Body of pancreas (tissue), 4 donors: Measurements from ENCODE around the gene KRTAP10-5.

Experiments
- POLR2A ChIP-seq, 3 donors: fragments of 450-650 bp; IDR thresholded peaks; one replicate each; pipeline ENCODE4 v1.6.1; 2016; ENCODE audit warnings: antibody characterized with exemption in 3 of 3, mild to moderate bottlenecking in 2 of 3
- TF ChIP-seq, protein P1 (sequence below), 7 experiments: fragments of 450-650 bp in 4 of 7; fragments of 200-600 bp in 3 of 7; sonication (generic) in 3 of 7; IDR thresholded peaks; one replicate each; pipeline ENCODE4 v1.5.1; 2016 to 2019; ENCODE audit warnings: antibody characterized with exemption in 7 of 7

DNA sequence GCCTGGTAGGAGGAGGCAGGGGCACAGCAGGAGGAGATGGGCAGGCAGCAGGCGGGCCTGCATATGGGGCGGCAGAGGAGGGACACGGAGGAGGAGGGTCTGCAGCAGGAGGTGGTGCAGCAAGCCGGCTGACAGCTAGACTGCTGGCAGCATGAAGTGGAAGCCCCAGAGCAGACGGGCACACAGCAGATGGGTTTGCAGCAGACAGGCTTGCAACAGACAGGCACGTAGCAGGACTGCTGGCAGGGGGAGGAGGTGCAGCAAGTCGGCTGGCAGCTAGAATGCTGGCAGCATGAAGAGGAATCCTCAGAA is 615 bp downstream of the KRTAP10-5 start:
- TF ChIP-seq, protein P1, sequence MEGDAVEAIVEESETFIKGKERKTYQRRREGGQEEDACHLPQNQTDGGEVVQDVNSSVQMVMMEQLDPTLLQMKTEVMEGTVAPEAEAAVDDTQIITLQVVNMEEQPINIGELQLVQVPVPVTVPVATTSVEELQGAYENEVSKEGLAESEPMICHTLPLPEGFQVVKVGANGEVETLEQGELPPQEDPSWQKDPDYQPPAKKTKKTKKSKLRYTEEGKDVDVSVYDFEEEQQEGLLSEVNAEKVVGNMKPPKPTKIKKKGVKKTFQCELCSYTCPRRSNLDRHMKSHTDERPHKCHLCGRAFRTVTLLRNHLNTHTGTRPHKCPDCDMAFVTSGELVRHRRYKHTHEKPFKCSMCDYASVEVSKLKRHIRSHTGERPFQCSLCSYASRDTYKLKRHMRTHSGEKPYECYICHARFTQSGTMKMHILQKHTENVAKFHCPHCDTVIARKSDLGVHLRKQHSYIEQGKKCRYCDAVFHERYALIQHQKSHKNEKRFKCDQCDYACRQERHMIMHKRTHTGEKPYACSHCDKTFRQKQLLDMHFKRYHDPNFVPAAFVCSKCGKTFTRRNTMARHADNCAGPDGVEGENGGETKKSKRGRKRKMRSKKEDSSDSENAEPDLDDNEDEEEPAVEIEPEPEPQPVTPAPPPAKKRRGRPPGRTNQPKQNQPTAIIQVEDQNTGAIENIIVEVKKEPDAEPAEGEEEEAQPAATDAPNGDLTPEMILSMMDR (IDR thresholded peaks at IDR 0.05), result no peak
- no peak for TF ChIP-seq POLR2A (IDR thresholded peaks at IDR 0.05)
